OCI-LY7 (cell line): ENCODE data around the gene ARPC5. TPM values are rescaled to one million over a fixed set of nuclear protein-coding genes. Genes with fewer than 3 reads are reported as not detected.
"Not testable (repeated sequence)": the region's sequence is repeated elsewhere in the genome, so short reads cannot be mapped to it uniquely, and the experiment has no call there.

Experiments
- BruUV-seq: library from RNA; stranded (reverse); fragments of 400-500 nt; replicated peaks from 2 replicates; lab custom pipeline; 2021; lab: Mats Ljungman, UMichigan
- CTCF ChIA-PET: fragments of 300-600 bp; sonication (Branson Sonifier 250); formaldehyde crosslinking; loops from one replicate; lab custom pipeline; 2022; ENCODE audit warnings: antibody characterized with exemption; ENCODE audit not compliant: unreplicated experiment; lab: Charles Lee
- POLR2A ChIA-PET: fragments of 300-600 bp; sonication (Branson Sonifier 250); formaldehyde crosslinking; loops from one replicate; lab custom pipeline; 2022; ENCODE audit warnings: antibody characterized with exemption; lab: Charles Lee
- DNase-seq: peaks from one replicate; pipeline ENCODE4 v3.0.0-alpha.2; 2015; ENCODE audit warnings: low spot score
- H2AFZ ChIP-seq: fragments of 200-600 bp; sonication (generic), shearing (Covaris generic); 2 replicates; pipeline ENCODE4 v1.6.1; 2014; ENCODE audit warnings: mild to moderate bottlenecking, antibody characterized with exemption, low read length, moderate library complexity
- H3K27ac ChIP-seq: fragments of 200-600 bp; sonication (generic); 2 replicates; pipeline ENCODE4 v1.5.1; 2014; ENCODE audit warnings: mixed run types, low read depth, mild to moderate bottlenecking, moderate library complexity, low read length, inconsistent platforms; ENCODE audit not compliant: poor library complexity, severe bottlenecking
- H3K36me3 ChIP-seq: fragments of 200-600 bp; sonication (generic); 2 replicates; pipeline ENCODE4 v1.6.1; 2014; ENCODE audit warnings: mild to moderate bottlenecking, antibody characterized with exemption, low read length, moderate library complexity, mixed read lengths; ENCODE audit not compliant: insufficient read depth
- H3K4me1 ChIP-seq: fragments of 200-600 bp; sonication (generic); 2 replicates; pipeline ENCODE4 v1.5.1; 2014; ENCODE audit warnings: mild to moderate bottlenecking, low read length; ENCODE audit not compliant: insufficient read depth, poor library complexity, severe bottlenecking
- H3K4me2 ChIP-seq: fragments of 200-600 bp; sonication (generic); 2 replicates; pipeline ENCODE4 v1.6.1; 2014; ENCODE audit warnings: mild to moderate bottlenecking, low read length
- H3K4me3 ChIP-seq: fragments of 200-600 bp; sonication (generic); 2 replicates; pipeline ENCODE4 v1.5.1; 2014; ENCODE audit warnings: mild to moderate bottlenecking, low read depth, low read length; ENCODE audit not compliant: poor library complexity, severe bottlenecking
- H3K79me2 ChIP-seq: fragments of 200-600 bp; sonication (generic); 2 replicates; pipeline ENCODE4 v1.6.1; 2016; ENCODE audit warnings: low read depth, mild to moderate bottlenecking, low read length, moderate library complexity, mixed read lengths; ENCODE audit not compliant: insufficient read depth
- H3K9me2 ChIP-seq: fragments of 200-600 bp; sonication (generic); 2 replicates; pipeline ENCODE4 v1.6.1; 2016; ENCODE audit warnings: mild to moderate bottlenecking, low read length, mixed read lengths; ENCODE audit not compliant: insufficient read depth
- H3K9me3 ChIP-seq: fragments of 200-600 bp; sonication (generic); 2 replicates; pipeline ENCODE4 v1.6.1; 2014; ENCODE audit warnings: mild to moderate bottlenecking, mixed run types, low read length, mixed read lengths
- H4K20me1 ChIP-seq: fragments of 200-600 bp; sonication (generic); 2 replicates; pipeline ENCODE4 v1.6.1; 2014; ENCODE audit warnings: mild to moderate bottlenecking, antibody characterized with exemption, low read length, moderate library complexity, mixed read lengths; ENCODE audit not compliant: insufficient read depth
- EZH2phosphoT487 ChIP-seq: fragments of 200-600 bp; sonication (generic); IDR thresholded peaks from 2 replicates; pipeline ENCODE4 v1.6.1; 2018; ENCODE audit warnings: low read depth, borderline replicate concordance, mild to moderate bottlenecking, mixed run types, antibody characterized with exemption, low read length, moderate library complexity, mixed read lengths
- intact Hi-C: fragments of 100-400 bp; cut with micrococcal nuclease; formaldehyde crosslinking; loops from one replicate; pipeline ENCODE4 v1.10.0; 2022; ENCODE audit not compliant: unreplicated experiment
- total RNA-seq, 2 experiments: library from RNA; depleted of rRNA in 1 of 2; stranded (reverse); fragments of >200 nt in 1 of 2; shearing (Covaris generic) in 1 of 2; gene quantifications; 2 replicates each; pipeline ENCODE4 v1.2.3, GENCODE V29; 2014 to 2022
- TF ChIP-seq, protein P1 (sequence below): fragments of 200-600 bp; sonication (generic); conservative IDR thresholded peaks from 2 replicates; pipeline ENCODE4 v1.5.1; 2014; ENCODE audit warnings: mild to moderate bottlenecking, antibody characterized with exemption, low read length, moderate library complexity, mixed read lengths

The ARPC5 gene
- total RNA-seq, 2 experiments from 2014 or later, result 116 to 132 TPM

DNA sequence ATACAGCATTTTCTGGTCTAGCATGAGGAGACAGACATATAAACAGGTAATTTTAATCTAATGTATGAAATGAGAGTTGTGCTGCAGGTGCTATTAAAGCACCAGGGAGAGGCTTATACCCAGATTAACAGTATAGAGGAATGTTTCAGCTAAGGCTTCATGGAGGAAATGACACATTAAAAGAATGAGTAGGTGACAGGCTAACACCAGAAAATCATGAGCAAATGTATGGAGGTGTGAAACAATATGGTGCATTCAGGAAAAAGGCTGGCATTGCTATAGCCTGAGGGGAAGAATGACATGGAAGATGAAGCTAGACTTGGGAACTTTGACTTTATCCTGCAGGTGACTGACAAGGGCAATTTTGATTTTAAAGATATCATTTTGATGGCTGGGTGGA is 7.0 kb downstream of the ARPC5 start:
- peaks cover 32% of the 10 kb centered on the region for H3K79me2 ChIP-seq
- peaks cover 12% of the 10 kb centered on the region; the same call in 1 of the 2 replicates for H4K20me1 ChIP-seq
- no peak for DNase-seq
- H3K4me1 ChIP-seq, result peaks cover 29% of the 10 kb centered on the region
- H3K27ac ChIP-seq, result no peak overlapping the region
- H3K4me3 ChIP-seq, result no peak overlapping the region
- TF ChIP-seq EZH2phosphoT487, result no peak
- TF ChIP-seq, protein P1, sequence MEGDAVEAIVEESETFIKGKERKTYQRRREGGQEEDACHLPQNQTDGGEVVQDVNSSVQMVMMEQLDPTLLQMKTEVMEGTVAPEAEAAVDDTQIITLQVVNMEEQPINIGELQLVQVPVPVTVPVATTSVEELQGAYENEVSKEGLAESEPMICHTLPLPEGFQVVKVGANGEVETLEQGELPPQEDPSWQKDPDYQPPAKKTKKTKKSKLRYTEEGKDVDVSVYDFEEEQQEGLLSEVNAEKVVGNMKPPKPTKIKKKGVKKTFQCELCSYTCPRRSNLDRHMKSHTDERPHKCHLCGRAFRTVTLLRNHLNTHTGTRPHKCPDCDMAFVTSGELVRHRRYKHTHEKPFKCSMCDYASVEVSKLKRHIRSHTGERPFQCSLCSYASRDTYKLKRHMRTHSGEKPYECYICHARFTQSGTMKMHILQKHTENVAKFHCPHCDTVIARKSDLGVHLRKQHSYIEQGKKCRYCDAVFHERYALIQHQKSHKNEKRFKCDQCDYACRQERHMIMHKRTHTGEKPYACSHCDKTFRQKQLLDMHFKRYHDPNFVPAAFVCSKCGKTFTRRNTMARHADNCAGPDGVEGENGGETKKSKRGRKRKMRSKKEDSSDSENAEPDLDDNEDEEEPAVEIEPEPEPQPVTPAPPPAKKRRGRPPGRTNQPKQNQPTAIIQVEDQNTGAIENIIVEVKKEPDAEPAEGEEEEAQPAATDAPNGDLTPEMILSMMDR, result no peak
- H3K9me3 ChIP-seq, result no peaks in the 10 kb centered on the region
- H2AFZ ChIP-seq, result no peak overlapping the region
- H3K4me2 ChIP-seq, result no peak overlapping the region
- intact Hi-C loops, result no loop called here
- no TSS peak for BruUV-seq
- no peaks in the 10 kb centered on the region for H3K9me2 ChIP-seq
- POLR2A ChIA-PET, result interaction anchor here (0.9 to 1.7 kb wide), 2 partner anchors 8 to 27 kb away, joined by 3 to 5 read pairs; no protein-coding TSS in a partner anchor
- CTCF ChIA-PET, result no interaction called here
- peaks cover 88% of the 10 kb centered on the region for H3K36me3 ChIP-seq

DNA sequence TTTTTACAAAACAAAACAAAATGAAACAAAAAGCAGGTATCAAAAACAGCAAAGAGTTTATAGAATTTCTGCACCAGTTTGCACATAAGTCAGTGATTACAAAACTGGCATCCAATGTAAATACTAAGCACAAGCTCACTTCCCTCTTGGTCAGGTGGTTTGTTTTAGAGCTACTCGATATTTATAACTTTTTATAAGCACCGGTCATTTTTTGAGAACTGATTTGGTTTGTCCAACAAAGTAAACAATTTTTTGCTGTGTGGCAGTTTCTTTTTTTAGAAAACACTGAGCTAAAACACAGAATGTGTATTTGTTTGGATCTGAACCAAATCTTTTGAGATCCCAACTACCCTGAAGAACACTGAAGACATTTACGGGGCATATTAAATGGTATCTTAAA is 9.3 kb downstream of the ARPC5 start:
- H3K4me3 ChIP-seq, CTCF ChIA-PET, H3K9me3 ChIP-seq, H3K79me2 ChIP-seq, intact Hi-C loops, H4K20me1 ChIP-seq, H3K9me2 ChIP-seq, BruUV-seq, H3K4me2 ChIP-seq, H2AFZ ChIP-seq, DNase-seq, H3K27ac ChIP-seq: not testable (repeated sequence)
- Histone ChIP-seq H3K36me3 (peaks cover 68% of the 10 kb centered on the region), H3K4me1 (peaks cover 19% of the 10 kb centered on the region)
- POLR2A ChIA-PET, result interaction anchor here (0.6 to 1.8 kb wide), 4 partner anchors 7 to 128 kb away, joined by 3 to 7 read pairs (median 3); no protein-coding TSS in a partner anchor

DNA sequence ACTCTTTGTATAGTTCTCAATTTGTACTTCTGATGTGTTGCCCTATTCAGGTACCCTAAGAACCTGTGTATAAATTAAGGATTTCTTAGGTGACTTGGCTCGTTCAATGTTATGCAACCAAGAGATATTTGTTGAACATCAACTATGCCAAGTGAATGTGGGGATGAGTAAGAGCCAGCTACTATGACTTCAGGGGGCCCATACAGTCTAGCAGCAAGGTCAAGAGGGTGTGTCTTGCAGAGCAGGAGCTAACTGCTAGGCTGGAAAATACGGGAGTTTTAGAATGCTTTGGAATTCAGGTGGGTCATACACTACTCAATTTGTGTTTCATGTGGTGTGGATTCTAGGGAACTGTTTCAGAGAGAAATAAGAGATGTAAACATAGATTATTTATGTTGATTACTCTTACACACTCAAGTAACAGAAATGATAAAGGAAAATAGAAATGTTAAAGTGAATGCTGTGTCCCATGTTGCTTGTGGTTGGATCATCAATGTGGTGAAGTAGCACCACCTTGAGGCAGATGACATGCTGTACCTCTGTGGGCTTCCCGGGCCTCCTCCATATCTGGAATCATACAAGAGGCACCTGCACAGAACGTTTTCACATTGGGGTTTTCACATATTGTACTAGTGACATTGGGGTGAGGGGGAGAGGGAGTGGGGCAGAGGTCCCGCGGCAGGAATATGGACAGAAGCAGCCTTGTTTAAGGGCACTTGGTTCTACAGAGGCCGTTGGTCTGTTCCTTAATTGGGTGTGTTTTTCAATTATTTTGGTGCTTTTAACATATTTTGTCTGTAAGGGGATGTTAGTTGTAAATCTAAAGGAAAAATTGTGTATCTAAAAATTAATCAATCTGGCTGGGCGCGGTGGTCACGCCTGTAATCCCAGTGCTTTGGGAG is 12.4 kb downstream of the ARPC5 start:
- no peaks in the 10 kb centered on the region for H3K9me3 ChIP-seq
- peak; percentile 82 for DNase-seq
- TF ChIP-seq, protein P1, result peak; percentile 97
- TF ChIP-seq EZH2phosphoT487, result no peak
- H4K20me1 ChIP-seq, result no peaks in the 10 kb centered on the region; the same call in 1 of the 2 replicates
- peaks cover 37% of the 10 kb centered on the region for H3K36me3 ChIP-seq
- peaks cover 24% of the 10 kb centered on the region for H3K4me1 ChIP-seq
- no peak overlapping the region for H3K4me3 ChIP-seq
- no peak overlapping the region for H2AFZ ChIP-seq
- no peaks in the 10 kb centered on the region for H3K9me2 ChIP-seq
- no peaks in the 10 kb centered on the region for H3K79me2 ChIP-seq
- POLR2A ChIA-PET, result no interaction called here
- H3K27ac ChIP-seq, result no peak overlapping the region
- BruUV-seq, result no TSS peak
- CTCF ChIA-PET, result no interaction called here
- H3K4me2 ChIP-seq, result no peak overlapping the region
- intact Hi-C loops, result loop anchor here (1.0 to 5.0 kb wide), 4 partner anchors 80 to 661 kb away; no protein-coding TSS in a partner anchor
